Measurements from ENCODE around the gene FARSB.
A peak's percentile ranks its signal among the peaks of the same experiment; 100 is the strongest.
"Not testable (repeated sequence)": the region's sequence is repeated elsewhere in the genome, so short reads cannot be mapped to it uniquely, and the experiment has no call there.

Gene FARSB

DNA sequence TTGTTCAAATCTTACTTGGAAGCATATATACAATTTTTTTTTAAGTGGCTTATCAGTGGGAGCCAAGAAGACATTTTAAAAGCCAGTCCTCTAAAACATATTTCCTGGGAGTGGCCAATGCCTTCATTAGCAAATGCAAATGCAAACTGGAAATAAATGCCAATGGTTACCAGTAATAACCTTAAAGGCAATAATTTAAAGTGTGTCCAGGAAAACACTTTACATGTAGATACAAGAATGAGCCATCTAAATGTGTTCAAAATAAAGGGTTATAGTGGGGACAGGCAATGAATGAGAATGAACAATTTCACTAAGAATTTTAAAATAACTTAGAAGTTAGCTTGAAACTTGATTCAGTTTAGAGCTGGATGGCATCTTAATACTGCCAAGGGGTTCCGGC, 64.2 kb downstream of the FARSB start:
- TF ChIP-seq, protein P1, sequence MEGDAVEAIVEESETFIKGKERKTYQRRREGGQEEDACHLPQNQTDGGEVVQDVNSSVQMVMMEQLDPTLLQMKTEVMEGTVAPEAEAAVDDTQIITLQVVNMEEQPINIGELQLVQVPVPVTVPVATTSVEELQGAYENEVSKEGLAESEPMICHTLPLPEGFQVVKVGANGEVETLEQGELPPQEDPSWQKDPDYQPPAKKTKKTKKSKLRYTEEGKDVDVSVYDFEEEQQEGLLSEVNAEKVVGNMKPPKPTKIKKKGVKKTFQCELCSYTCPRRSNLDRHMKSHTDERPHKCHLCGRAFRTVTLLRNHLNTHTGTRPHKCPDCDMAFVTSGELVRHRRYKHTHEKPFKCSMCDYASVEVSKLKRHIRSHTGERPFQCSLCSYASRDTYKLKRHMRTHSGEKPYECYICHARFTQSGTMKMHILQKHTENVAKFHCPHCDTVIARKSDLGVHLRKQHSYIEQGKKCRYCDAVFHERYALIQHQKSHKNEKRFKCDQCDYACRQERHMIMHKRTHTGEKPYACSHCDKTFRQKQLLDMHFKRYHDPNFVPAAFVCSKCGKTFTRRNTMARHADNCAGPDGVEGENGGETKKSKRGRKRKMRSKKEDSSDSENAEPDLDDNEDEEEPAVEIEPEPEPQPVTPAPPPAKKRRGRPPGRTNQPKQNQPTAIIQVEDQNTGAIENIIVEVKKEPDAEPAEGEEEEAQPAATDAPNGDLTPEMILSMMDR (IDR thresholded peaks at IDR 0.05; ENCODE audit: low read depth, low read length), result no peak
- in situ Hi-C loops (cut with HindIII; ENCODE audit: low sequenced_read_pairs), result no loop called here
- H3K4me3 ChIP-seq (ENCODE audit: low read depth, low read length), result no peak overlapping the region
- DNase-seq (ENCODE audit: low read depth, low spot score), result no peak

DNA sequence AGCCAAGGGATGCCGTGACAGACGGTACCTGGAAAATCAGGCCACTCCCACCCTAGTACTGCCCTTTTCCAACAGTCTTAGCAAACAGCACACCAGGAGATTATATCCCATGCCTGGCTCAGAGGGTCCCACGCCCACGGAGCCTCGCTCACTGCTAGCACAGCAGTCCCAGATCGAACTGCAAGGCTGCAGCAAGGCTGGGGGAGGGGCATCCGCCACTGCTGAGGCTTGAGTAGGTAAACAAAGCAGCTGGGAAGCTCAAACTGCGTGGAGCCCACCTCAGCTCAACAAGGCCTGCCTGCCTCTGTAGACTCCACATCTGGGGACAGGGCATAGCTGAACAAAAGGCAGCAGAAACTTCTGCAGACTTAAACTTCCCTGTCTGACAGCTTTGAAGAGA, 71.3 kb downstream of the FARSB start:
- in situ Hi-C loops (cut with HindIII; ENCODE audit: low sequenced_read_pairs); DNase-seq (ENCODE audit: low read depth, low spot score); H3K4me3 ChIP-seq (ENCODE audit: low read depth, low read length): not testable (repeated sequence)

DNA sequence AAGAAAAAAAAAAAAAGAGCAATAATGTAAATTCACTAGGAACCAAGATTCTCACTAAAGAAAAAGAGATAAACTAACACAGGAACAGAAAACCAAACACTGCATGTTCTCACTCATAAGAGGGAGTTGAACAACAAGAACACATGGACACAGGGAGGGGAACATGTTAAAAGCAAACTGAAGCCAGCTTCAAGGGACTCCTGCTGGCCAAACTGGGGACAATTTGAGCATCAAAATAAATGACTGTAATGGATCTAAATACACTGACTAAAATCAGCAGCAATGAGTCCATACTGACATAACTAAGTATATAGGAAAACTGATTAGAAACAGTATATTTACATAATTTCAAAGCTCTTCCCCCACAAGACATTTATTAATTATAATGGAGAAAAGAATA, 73.0 kb downstream of the FARSB start:
- DNase-seq (ENCODE audit: low read depth, low spot score), result no peak
- TF ChIP-seq, protein P1 (IDR thresholded peaks at IDR 0.05; ENCODE audit: low read depth, low read length), result peak; percentile 27
- H3K4me3 ChIP-seq (ENCODE audit: low read depth, low read length), result no peak overlapping the region
- in situ Hi-C loops (cut with HindIII; ENCODE audit: low sequenced_read_pairs), result no loop called here

DNA sequence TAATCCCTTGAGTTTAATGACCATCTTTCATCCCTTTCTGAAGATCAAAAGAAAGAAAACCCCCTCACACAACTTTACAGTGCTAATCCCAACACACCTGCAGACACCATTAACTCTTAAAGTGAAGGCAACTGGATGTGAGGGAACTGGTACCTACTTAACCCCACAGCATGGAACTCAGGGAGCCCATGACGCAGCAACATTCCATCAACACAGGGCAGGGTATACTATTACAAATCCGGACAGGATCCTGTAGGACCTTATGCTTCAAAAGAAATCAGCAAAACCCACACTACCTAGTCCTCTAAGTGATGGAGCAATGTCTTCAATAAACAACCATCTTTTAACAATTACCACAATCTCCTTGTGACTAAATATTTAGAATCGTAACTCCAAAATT, 78.6 kb downstream of the FARSB start:
- no peak for DNase-seq (ENCODE audit: low read depth, low spot score)
- TF ChIP-seq, protein P1 (IDR thresholded peaks at IDR 0.05; ENCODE audit: low read depth, low read length), result no peak
- in situ Hi-C loops (cut with HindIII; ENCODE audit: low sequenced_read_pairs), result no loop called here

DNA sequence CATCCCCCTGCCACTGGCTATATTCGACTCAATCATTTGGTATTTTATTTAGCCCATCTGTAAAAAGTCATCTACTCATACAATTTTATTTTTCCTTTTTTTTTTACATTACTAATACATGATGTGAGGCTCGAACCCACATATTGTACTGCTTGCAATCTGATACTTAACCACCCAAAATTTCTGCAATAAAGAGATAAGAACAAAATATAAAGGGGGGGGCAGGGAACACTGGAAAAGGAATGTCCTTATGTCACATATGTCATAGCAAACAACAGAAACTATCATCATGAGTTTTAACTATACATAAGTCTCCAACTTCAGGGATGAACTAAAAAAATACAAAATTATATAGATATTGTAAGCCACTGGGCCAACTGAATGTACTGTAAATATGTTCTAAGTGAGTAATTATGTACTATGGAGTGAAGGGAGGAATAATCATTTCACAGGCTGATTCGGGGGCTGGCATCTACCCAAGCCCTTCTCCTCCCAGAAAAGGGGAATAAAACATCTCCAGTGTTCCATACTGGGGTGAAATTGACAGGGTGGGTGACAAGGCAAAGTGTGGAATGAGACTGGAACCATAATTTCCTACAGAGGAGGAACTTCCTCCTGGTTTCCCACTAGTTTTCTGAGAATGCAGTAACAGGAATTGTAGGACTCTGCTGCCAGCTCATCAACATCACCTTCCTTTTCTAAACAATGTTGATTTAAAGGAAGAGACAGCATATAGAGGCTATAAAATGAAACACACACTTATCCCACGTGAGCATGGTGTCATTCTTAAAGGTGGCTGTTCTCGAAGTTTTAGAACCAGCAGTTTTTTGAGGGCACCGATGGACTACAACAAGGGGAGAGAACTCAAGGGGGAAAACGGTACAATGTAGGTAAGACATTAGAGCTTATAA, 79.5 kb downstream of the FARSB start:
- no peak overlapping the region for H3K4me3 ChIP-seq (ENCODE audit: low read depth, low read length)
- TF ChIP-seq, protein P1 (IDR thresholded peaks at IDR 0.05; ENCODE audit: low read depth, low read length), result no peak
- no peak for DNase-seq (ENCODE audit: low read depth, low spot score)
- in situ Hi-C loops (cut with HindIII; ENCODE audit: low sequenced_read_pairs), result no loop called here

More for the DNA sequence above, 78.6 kb downstream of the FARSB start:
- H3K4me3 ChIP-seq (ENCODE audit: low read depth, low read length), result no peak overlapping the region

DNA sequence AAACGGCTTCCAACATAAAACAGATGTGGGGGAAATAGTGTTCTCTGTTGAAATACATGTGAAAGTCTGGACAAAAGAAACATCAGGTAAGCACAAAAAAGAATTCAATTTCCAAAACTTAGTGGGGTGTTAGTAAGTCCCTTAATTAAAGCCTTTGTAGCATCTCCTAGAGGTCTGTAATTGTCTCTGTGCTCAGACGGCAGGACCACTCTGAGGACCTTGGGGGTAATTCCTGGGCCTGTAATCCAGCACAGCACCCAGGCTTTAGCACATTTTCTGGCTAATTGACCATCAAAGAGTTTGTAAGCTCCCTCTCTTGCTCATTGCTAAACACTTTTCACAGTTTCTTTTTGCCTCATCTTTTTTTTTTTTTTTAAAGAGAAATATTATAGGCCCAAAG, 80.3 kb downstream of the FARSB start:
- H3K4me3 ChIP-seq (ENCODE audit: low read depth, low read length), result no peak overlapping the region
- DNase-seq (ENCODE audit: low read depth, low spot score), result no peak
- TF ChIP-seq, protein P1 (IDR thresholded peaks at IDR 0.05; ENCODE audit: low read depth, low read length), result no peak
- in situ Hi-C loops (cut with HindIII; ENCODE audit: low sequenced_read_pairs), result no loop called here

DNA sequence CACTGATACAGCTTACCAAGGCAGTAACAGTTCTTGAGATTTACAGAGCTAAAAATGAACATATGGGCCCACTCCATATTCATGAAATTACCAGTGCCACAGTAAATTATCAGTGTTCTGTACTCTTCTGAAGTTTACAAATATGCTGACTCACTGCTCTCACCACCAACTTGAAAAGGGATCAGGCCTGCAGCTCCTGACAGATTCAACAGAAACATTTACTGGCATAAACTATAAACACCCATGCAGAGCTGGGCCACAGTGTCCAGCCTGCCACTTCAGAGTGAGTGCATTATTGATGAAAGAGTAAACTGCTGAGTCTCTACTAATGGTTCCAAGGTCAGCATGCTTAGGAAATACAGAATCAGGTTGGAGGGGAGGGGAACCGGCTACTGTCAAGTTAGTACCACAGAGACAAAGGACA, 83.1 kb downstream of the FARSB start:
- in situ Hi-C loops (cut with HindIII; ENCODE audit: low sequenced_read_pairs), result no loop called here
- no peak overlapping the region for H3K4me3 ChIP-seq (ENCODE audit: low read depth, low read length)
- TF ChIP-seq, protein P1 (IDR thresholded peaks at IDR 0.05; ENCODE audit: low read depth, low read length), result no peak
- peak; percentile 73 for DNase-seq (ENCODE audit: low read depth, low spot score)
